Skeletal muscle tissue (tissue), 4 donors: Measurements from ENCODE around the gene MGAM2. TPM values are rescaled to one million over a fixed set of nuclear protein-coding genes. Genes with fewer than 3 reads are reported as not detected.

ENCODE experiments used
- H3K27ac ChIP-seq: one replicate; pipeline ENCODE4 v1.7.0; 2013; ENCODE audit warnings: mild to moderate bottlenecking, low read depth, low read length, inconsistent platforms
- H3K27me3 ChIP-seq, 3 donors: one replicate each; pipeline ENCODE4 v1.7.0; 2013; ENCODE audit warnings: low read length in 3 of 3; ENCODE audit not compliant: control insufficient read depth in 3 of 3, insufficient read depth in 3 of 3
- H3K36me3 ChIP-seq, 3 donors: one replicate each; pipeline ENCODE4 v1.7.0; 2013; ENCODE audit warnings: low read length in 3 of 3; ENCODE audit not compliant: control insufficient read depth in 3 of 3, insufficient read depth in 3 of 3
- H3K4me1 ChIP-seq, 3 donors: one replicate each; pipeline ENCODE4 v1.7.0; 2013; ENCODE audit warnings: low read length in 3 of 3, mild to moderate bottlenecking in 3 of 3; ENCODE audit not compliant: control insufficient read depth in 3 of 3, insufficient read depth in 3 of 3
- H3K4me3 ChIP-seq, 3 donors: one replicate each; pipeline ENCODE4 v1.7.0; 2013; ENCODE audit warnings: low read length in 3 of 3
- H3K9ac ChIP-seq, 3 donors: one replicate each; pipeline ENCODE4 v1.7.0; 2013; ENCODE audit warnings: low read length in 3 of 3, mild to moderate bottlenecking in 3 of 3, moderate library complexity in 2 of 3, low read depth in 1 of 3
- H3K9me3 ChIP-seq, 3 donors: one replicate each; pipeline ENCODE4 v1.7.0; 2013; ENCODE audit warnings: low read length in 3 of 3; ENCODE audit not compliant: control insufficient read depth in 3 of 3
- total RNA-seq: library from RNA; depleted of rRNA; stranded (reverse); fragments of >200 nt; gene quantifications from one replicate; pipeline ENCODE4 v1.2.3, GENCODE V29; 2014
- donor health status: Osteomylitis.

The MGAM2 gene
- total RNA-seq, 1 donor from 2014 or later = under 0.01 TPM

DNA sequence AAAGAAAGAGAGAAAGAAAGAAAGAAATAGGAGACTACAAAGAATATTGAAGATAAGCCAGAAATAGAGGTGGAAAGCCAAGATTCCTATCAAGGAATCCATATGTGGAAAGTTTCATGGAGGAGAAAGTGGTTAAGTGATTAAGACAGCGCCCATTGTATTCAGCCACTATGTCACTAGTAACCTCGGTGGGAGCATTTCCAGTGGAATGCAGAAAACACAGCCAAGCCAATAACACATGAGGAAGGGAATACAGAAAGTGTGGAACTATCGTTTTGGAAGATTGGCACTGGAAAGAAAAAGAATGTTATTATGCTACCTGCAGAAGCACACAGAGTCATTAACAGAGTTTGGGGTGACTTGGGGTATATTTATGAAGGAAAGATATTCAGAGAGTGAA, 2.7 kb downstream of the MGAM2 start:
- Histone ChIP-seq H3K4me3 (no peak overlapping the region), H3K4me1 (no peaks in the 10 kb centered on the region), H3K27me3 (no peaks in the 10 kb centered on the region), H3K27ac (no peak overlapping the region), H3K36me3 (no peaks in the 10 kb centered on the region), H3K9ac (no peak overlapping the region), H3K9me3 (no peaks in the 10 kb centered on the region)

DNA sequence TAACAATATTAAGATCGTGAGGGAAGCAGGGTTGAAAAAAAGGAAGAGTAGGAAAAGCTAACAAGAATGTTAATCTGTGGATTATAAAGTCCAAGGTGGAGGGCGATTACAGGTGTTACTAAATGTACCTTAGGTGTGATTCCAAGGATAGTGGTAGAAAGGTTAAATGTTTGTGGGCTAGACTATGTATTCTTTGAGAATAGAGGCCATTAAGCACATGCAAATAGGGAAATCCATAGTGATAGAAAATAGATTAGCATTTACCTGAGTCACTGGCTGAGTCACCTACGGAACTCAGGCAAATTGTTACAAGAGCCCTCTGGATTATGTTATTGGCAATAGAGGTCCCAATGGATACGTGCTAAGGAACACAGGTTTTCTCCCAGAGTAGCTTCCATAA, 9.0 kb downstream of the MGAM2 start:
- no peaks in the 10 kb centered on the region for H3K27me3 ChIP-seq
- no peaks in the 10 kb centered on the region for H3K4me1 ChIP-seq
- H3K36me3 ChIP-seq = no peaks in the 10 kb centered on the region
- no peak overlapping the region for H3K9ac ChIP-seq
- H3K9me3 ChIP-seq = no peaks in the 10 kb centered on the region
- no peak overlapping the region for H3K4me3 ChIP-seq
- H3K27ac ChIP-seq = no peak overlapping the region

DNA sequence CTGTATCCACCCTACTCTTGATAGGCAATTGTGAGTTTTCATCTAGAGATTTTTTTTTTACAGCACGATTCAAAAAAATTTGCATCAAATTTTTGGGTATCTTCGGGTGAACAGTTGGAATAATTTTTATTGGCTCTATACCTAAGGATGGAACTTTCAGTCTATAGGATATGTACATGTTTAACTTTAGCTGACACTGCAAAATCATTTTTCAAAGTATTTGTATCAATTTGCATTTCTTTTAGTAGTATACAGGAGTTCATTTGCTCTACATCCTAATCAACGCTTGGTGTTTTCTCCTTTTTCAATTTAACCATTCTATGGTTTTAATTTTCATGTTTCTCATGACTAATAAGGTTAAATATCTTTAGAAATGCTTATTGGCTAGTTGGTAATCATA, 11.7 kb downstream of the MGAM2 start:
- Histone ChIP-seq H3K36me3 (no peaks in the 10 kb centered on the region), H3K27me3 (no peaks in the 10 kb centered on the region), H3K27ac (no peak overlapping the region), H3K9ac (no peak overlapping the region), H3K9me3 (no peaks in the 10 kb centered on the region), H3K4me3 (no peak overlapping the region), H3K4me1 (no peaks in the 10 kb centered on the region)

DNA sequence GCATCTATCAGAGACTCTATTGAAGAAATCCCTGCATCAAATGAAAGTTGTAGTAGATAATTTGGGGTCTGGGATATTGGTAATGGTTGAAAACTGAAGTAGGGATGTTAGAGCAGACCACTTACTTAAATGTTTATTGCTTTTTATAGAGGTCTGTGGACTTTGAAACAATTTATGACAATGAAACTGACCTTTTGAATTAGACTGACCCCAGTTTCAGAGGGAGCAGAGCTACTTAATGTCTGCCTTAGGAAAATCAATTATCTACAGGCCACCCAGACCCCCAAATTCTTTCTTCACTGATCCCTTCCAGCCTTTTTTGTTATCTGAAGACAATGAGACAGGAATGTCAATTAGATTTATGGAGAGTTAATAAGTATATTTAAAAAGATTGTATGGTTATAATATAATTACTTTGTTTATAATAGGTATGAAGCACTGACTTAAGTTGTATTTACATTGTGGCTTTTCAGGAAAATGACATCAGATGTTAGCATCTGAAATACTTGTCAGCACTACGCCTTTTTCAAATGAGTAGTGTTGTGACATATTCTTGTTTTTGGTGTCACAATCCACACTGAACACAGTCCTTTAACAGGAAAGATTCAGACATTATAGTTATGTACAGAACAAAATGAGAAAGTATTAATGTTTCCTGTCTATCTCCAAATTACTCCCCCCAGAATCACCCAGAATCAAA, 13.9 kb downstream of the MGAM2 start:
- Histone ChIP-seq H3K9me3 (no peaks in the 10 kb centered on the region), H3K27ac (no peak overlapping the region)

DNA sequence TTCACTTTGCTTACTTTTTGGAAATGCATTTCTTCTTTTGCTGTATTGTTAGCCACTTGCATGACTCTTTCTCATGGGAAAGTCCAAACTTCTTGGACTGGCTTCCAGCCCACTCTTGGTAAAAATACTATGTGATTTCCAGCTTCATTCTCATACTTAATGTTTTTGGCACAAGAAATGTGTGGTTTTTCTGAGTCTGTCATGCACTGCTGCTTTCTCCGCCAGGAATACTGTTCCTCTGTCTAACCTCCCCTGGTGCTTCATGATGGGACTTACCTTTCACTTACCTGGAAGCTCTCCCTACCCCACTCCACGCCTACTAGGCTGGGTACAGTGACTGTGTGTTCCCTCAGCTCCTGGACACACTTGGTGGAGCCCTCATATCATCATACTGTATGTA, 18.7 kb downstream of the MGAM2 start:
- H3K9me3 ChIP-seq = no peaks in the 10 kb centered on the region
- H3K27me3 ChIP-seq = no peaks in the 10 kb centered on the region
- H3K27ac ChIP-seq = no peak overlapping the region
- H3K4me1 ChIP-seq = no peaks in the 10 kb centered on the region
- no peaks in the 10 kb centered on the region for H3K36me3 ChIP-seq
- H3K4me3 ChIP-seq = no peak overlapping the region
- H3K9ac ChIP-seq = no peak overlapping the region

More for the DNA sequence above, 13.9 kb downstream of the MGAM2 start:
- no peaks in the 10 kb centered on the region for H3K36me3 ChIP-seq
- H3K27me3 ChIP-seq = no peaks in the 10 kb centered on the region
- no peak overlapping the region for H3K9ac ChIP-seq
- H3K4me1 ChIP-seq = no peaks in the 10 kb centered on the region
- no peak overlapping the region for H3K4me3 ChIP-seq

DNA sequence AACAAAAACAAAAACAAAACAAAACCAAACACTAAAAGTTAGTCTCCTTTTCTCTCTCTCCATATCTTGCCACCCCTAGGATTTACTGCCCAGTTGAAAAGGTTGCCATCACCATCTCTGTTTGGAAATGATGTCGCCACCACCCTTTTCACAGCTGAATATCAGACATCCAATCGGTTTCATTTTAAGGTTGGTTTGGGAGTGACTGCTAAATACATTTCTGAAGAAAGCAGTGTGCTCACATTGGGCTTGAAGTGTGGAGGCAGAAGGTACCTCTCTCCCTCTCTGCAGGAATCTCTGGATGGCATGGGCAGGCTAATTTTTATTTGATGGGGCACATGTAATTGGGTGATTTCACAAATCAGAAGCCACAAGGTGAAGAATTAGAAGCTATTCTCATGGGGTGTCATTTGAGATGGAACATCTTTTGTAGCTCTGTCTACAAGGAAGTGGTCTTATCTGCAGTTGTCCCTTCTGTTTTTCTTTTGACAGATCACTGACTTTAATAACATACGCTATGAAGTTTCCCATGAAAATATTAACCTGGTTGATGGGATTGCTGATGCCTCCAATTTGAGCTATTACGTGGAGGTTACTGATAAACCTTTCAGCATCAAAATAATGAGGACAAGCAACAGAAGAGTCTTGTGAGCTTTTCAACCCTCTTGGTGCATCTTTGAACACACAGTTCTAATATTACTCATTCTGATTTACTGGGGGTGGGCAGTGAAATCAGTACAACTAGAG, 20.1 kb downstream of the MGAM2 start:
- Histone ChIP-seq H3K36me3 (no peaks in the 10 kb centered on the region), H3K27me3 (no peaks in the 10 kb centered on the region), H3K9ac (no peak overlapping the region), H3K4me3 (no peak overlapping the region), H3K4me1 (no peaks in the 10 kb centered on the region), H3K9me3 (no peaks in the 10 kb centered on the region), H3K27ac (no peak overlapping the region)

DNA sequence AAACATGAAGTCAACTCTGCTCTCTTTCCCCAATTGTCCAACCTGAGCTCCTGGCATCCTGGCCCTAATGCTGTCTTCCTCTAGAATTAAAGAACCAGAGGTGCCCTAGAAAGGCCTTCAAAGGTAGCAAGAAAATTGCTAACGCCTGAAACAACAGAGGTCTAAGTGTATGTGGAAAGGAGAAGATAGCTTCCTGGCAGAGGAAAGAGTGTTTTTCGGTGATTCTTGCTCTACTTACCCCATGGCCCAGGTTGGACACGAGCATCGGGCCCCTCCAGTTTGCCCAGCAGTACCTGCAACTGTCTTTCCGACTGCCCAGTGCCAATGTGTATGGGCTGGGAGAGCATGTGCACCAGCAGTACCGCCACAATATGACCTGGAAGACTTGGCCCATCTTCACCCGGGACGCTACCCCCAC, 22.2 kb downstream of the MGAM2 start:
- Histone ChIP-seq H3K9ac (no peak overlapping the region), H3K9me3 (no peaks in the 10 kb centered on the region), H3K4me1 (no peaks in the 10 kb centered on the region), H3K36me3 (no peaks in the 10 kb centered on the region), H3K4me3 (no peak overlapping the region), H3K27ac (no peak overlapping the region), H3K27me3 (no peaks in the 10 kb centered on the region)

DNA sequence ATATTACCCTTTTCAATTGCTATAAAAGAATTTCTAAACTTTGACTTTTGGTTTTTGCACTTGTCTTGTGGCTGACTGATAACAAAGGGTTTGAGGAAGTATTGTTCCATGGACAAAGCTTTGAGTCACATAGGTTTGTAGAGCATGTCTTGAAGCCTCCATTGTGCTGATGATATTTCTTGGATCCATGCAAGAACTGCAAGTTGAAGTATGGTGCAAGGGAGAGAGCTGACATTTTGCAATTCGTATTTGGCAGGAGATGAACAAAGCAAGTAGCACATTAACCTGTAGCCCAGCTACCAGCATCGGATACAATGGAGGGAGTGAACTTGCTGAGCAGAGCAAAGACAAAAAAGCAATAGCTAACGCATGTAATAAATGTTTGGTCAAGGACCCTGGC, 23.4 kb downstream of the MGAM2 start:
- H3K4me1 ChIP-seq = no peaks in the 10 kb centered on the region
- H3K36me3 ChIP-seq = no peaks in the 10 kb centered on the region
- H3K27me3 ChIP-seq = no peaks in the 10 kb centered on the region
- no peak overlapping the region for H3K27ac ChIP-seq
- no peak overlapping the region for H3K9ac ChIP-seq
- no peak overlapping the region for H3K4me3 ChIP-seq
- H3K9me3 ChIP-seq = no peaks in the 10 kb centered on the region

DNA sequence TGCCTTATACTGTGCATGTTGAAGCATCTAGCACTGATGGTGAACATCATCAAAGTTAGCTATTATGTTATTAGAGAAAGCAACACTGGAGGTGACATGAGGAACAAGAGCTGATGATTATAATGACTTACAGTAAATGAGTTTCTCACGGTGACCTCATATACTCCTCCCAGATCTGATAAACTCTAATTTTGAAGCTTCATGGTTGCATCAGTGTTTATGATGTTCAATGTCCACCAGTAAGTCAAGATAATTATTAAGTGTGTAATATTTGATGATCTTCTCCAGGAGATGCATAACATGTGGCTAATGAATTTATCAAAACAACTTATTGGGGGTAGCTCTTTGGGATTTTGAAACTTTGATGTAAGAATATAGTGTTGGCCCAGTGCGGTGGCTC, 27.5 kb downstream of the MGAM2 start:
- Histone ChIP-seq H3K27me3 (no peaks in the 10 kb centered on the region), H3K4me1 (no peaks in the 10 kb centered on the region), H3K9me3 (no peaks in the 10 kb centered on the region), H3K9ac (no peak overlapping the region), H3K4me3 (no peak overlapping the region), H3K27ac (no peak overlapping the region), H3K36me3 (no peaks in the 10 kb centered on the region)

DNA sequence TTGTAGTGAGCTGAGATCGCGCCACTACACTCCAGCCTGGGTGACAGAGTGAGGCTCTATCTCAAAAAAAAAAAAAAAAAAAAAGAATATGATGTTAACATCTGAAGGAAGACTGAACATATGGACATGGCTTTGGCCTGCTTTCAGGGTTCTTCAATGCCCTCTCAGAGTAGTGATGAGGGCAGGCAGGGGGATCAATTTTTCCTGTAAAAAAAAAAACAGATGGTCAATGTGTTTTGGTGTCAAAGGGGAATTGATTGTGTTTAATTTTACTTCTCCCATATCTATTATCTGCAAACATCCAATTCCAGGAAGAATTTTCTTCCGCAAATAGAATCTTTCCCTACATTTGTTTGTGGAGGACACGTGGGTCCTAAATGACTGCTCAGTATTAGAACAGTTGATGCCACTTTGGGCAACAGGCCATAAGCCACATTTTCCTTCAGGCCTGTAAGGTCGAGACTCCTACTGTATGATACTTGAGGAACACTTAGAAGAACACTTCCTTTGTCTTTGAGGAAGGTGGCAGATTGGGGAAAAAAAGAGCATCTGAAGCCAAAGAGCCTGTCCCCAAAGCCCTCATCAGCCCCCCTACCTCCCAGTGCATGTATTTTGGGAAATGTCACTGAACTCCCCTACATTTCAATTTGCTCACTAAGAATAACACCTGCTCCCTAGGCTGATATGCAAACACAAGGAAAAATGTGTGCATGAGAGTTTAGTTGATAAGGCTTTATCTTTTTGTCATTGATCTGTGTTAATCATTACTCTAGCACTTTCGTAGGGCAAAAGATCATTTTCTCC, 28.3 kb downstream of the MGAM2 start:
- H3K9me3 ChIP-seq = no peaks in the 10 kb centered on the region
- no peak overlapping the region for H3K9ac ChIP-seq
- no peaks in the 10 kb centered on the region for H3K27me3 ChIP-seq
- no peaks in the 10 kb centered on the region for H3K4me1 ChIP-seq
- H3K4me3 ChIP-seq = no peak overlapping the region
- no peak overlapping the region for H3K27ac ChIP-seq
- H3K36me3 ChIP-seq = no peaks in the 10 kb centered on the region
